ENCODE results near the gene TRIM69. TPM values are rescaled to one million over a fixed set of nuclear protein-coding genes. Genes with fewer than 3 reads are reported as not detected.

Gene TRIM69
- total and polyA plus RNA-seq, 2 experiments from 2014 or later: 4.3 to 7.0 TPM

GRCh38 chr15:44790656-44791055, 54.3 kb downstream of the TRIM69 start:
- H2AFZ ChIP-seq: no peak overlapping the region
- no peaks in the 10 kb centered on the region for H3K9me2 ChIP-seq (ENCODE audit: insufficient read depth)
- Mint-ChIP-seq H3K27me3 (ENCODE audit: insufficient read depth, low read depth, poor library complexity) (peaks cover 2% of the 10 kb centered on the region), H3K4me1 (no peaks in the 10 kb centered on the region), H3K4me3 (no peak overlapping the region), H3K36me3 (ENCODE audit: low read depth) (no peaks in the 10 kb centered on the region), H3K27ac (no peak overlapping the region), H3K9me3 (no peaks in the 10 kb centered on the region)
- H3F3A ChIP-seq (replicated peaks; ENCODE audit: low read depth): no peaks in the 10 kb centered on the region
- ATAC-seq (no peak), DNase-seq (ENCODE audit: low spot score) (no peak)
- H3K27me3 ChIP-seq (ENCODE audit: insufficient read depth): no peaks in the 10 kb centered on the region
- H4K20me1 ChIP-seq (replicated peaks; ENCODE audit: insufficient read depth): no peaks in the 10 kb centered on the region
- H3K27ac ChIP-seq (ENCODE audit: low read depth): no peak overlapping the region
- no peak overlapping the region for H3K4me3 ChIP-seq
- no peak overlapping the region for H3K4me2 ChIP-seq
- no peaks in the 10 kb centered on the region for H3K79me2 ChIP-seq (replicated peaks; ENCODE audit: insufficient read depth)
- no peaks in the 10 kb centered on the region for H3K4me1 ChIP-seq (ENCODE audit: insufficient read depth)
- TF ChIP-seq REST (IDR thresholded peaks at IDR 0.05; ENCODE audit: unreplicated experiment) (no peak), POLR2AphosphoS5 (IDR thresholded peaks at IDR 0.05; ENCODE audit: low read depth) (no peak), EZH2phosphoT487 (IDR thresholded peaks at IDR 0.05; ENCODE audit: unreplicated experiment) (no peak), NANOG (IDR thresholded peaks at IDR 0.05; ENCODE audit: borderline replicate concordance) (no peak), JUNB (IDR thresholded peaks at IDR 0.05; ENCODE audit: unreplicated experiment) (no peak), CREB1 (CRISPR knock-in tag; IDR thresholded peaks at IDR 0.05; ENCODE audit: low read depth) (no peak), ZNF331 (CRISPR knock-in tag; IDR thresholded peaks at IDR 0.05; ENCODE audit: low read depth) (no peak), EZH2 (IDR thresholded peaks at IDR 0.05; ENCODE audit: low read depth, unreplicated experiment) (no peak), ETS1 (IDR thresholded peaks at IDR 0.05) (no peak), STAT1 (IDR thresholded peaks at IDR 0.05; ENCODE audit: unreplicated experiment) (no peak), ZNF114 (CRISPR knock-in tag; IDR thresholded peaks at IDR 0.05) (no peak)
- TF ChIP-seq, protein P1, sequence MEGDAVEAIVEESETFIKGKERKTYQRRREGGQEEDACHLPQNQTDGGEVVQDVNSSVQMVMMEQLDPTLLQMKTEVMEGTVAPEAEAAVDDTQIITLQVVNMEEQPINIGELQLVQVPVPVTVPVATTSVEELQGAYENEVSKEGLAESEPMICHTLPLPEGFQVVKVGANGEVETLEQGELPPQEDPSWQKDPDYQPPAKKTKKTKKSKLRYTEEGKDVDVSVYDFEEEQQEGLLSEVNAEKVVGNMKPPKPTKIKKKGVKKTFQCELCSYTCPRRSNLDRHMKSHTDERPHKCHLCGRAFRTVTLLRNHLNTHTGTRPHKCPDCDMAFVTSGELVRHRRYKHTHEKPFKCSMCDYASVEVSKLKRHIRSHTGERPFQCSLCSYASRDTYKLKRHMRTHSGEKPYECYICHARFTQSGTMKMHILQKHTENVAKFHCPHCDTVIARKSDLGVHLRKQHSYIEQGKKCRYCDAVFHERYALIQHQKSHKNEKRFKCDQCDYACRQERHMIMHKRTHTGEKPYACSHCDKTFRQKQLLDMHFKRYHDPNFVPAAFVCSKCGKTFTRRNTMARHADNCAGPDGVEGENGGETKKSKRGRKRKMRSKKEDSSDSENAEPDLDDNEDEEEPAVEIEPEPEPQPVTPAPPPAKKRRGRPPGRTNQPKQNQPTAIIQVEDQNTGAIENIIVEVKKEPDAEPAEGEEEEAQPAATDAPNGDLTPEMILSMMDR (conservative IDR thresholded peaks at IDR 0.05; ENCODE audit: low read depth in 2 of 2): no peak
- TF ChIP-seq, protein P2, sequence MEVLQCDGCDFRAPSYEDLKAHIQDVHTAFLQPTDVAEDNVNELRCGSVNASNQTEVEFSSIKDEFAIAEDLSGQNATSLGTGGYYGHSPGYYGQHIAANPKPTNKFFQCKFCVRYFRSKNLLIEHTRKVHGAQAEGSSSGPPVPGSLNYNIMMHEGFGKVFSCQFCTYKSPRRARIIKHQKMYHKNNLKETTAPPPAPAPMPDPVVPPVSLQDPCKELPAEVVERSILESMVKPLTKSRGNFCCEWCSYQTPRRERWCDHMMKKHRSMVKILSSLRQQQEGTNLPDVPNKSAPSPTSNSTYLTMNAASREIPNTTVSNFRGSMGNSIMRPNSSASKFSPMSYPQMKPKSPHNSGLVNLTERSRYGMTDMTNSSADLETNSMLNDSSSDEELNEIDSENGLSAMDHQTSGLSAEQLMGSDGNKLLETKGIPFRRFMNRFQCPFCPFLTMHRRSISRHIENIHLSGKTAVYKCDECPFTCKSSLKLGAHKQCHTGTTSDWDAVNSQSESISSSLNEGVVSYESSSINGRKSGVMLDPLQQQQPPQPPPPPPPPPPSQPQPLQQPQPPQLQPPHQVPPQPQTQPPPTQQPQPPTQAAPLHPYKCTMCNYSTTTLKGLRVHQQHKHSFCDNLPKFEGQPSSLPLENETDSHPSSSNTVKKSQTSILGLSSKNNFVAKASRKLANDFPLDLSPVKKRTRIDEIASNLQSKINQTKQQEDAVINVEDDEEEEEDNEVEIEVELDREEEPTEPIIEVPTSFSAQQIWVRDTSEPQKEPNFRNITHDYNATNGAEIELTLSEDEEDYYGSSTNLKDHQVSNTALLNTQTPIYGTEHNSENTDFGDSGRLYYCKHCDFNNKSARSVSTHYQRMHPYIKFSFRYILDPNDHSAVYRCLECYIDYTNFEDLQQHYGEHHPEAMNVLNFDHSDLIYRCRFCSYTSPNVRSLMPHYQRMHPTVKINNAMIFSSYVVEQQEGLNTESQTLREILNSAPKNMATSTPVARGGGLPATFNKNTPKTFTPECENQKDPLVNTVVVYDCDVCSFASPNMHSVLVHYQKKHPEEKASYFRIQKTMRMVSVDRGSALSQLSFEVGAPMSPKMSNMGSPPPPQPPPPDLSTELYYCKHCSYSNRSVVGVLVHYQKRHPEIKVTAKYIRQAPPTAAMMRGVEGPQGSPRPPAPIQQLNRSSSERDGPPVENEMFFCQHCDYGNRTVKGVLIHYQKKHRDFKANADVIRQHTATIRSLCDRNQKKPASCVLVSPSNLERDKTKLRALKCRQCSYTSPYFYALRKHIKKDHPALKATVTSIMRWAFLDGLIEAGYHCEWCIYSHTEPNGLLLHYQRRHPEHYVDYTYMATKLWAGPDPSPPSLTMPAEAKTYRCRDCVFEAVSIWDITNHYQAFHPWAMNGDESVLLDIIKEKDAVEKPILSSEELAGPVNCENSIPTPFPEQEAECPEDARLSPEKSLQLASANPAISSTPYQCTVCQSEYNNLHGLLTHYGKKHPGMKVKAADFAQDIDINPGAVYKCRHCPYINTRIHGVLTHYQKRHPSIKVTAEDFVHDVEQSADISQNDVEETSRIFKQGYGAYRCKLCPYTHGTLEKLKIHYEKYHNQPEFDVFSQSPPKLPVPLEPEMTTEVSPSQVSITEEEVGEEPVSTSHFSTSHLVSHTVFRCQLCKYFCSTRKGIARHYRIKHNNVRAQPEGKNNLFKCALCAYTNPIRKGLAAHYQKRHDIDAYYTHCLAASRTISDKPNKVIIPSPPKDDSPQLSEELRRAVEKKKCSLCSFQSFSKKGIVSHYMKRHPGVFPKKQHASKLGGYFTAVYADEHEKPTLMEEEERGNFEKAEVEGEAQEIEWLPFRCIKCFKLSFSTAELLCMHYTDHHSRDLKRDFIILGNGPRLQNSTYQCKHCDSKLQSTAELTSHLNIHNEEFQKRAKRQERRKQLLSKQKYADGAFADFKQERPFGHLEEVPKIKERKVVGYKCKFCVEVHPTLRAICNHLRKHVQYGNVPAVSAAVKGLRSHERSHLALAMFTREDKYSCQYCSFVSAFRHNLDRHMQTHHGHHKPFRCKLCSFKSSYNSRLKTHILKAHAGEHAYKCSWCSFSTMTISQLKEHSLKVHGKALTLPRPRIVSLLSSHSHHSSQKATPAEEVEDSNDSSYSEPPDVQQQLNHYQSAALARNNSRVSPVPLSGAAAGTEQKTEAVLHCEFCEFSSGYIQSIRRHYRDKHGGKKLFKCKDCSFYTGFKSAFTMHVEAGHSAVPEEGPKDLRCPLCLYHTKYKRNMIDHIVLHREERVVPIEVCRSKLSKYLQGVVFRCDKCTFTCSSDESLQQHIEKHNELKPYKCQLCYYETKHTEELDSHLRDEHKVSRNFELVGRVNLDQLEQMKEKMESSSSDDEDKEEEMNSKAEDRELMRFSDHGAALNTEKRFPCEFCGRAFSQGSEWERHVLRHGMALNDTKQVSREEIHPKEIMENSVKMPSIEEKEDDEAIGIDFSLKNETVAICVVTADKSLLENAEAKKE (CRISPR knock-in tag; IDR thresholded peaks at IDR 0.05): no peak
- H3K36me3 ChIP-seq (ENCODE audit: insufficient read depth): no peaks in the 10 kb centered on the region

All from GM23338 (cell line).